ENCODE data around the gene ATP6V0E1.

DNA sequence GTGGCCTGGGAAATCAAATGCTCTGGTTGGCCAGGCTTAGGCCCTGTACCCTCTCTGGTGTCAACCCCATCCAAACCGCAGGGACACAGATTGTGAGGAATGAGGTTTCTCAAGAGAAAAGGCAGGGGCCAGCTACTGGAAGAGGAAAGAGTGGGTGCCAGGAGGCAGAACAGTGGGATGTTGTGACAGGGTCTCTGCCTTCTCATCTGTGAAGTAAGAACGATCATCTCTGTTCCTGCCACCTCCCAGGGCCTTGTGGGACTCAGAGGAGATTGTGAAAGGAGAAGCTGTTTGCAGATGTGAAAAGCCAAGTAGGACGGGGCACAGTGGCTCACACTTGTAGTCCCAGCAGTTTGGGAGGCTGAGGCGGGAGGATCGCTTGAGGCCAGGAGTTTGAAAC lies 47.2 kb upstream of the ATP6V0E1 start:
- TF ChIP-seq, protein P1, sequence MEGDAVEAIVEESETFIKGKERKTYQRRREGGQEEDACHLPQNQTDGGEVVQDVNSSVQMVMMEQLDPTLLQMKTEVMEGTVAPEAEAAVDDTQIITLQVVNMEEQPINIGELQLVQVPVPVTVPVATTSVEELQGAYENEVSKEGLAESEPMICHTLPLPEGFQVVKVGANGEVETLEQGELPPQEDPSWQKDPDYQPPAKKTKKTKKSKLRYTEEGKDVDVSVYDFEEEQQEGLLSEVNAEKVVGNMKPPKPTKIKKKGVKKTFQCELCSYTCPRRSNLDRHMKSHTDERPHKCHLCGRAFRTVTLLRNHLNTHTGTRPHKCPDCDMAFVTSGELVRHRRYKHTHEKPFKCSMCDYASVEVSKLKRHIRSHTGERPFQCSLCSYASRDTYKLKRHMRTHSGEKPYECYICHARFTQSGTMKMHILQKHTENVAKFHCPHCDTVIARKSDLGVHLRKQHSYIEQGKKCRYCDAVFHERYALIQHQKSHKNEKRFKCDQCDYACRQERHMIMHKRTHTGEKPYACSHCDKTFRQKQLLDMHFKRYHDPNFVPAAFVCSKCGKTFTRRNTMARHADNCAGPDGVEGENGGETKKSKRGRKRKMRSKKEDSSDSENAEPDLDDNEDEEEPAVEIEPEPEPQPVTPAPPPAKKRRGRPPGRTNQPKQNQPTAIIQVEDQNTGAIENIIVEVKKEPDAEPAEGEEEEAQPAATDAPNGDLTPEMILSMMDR (IDR thresholded peaks at IDR 0.05) = no peak
- TF ChIP-seq POLR2A (IDR thresholded peaks at IDR 0.05) = no peak
- TF ChIP-seq POLR2AphosphoS5 (IDR thresholded peaks at IDR 0.05) = no peak

All from prostate gland (tissue), 2 donors.